Lower lobe of right lung (tissue), 2 donors: Measurements from ENCODE around the gene ABI1. TPM values are rescaled to one million over a fixed set of nuclear protein-coding genes. Genes with fewer than 3 reads are reported as not detected.

Source experiments
- ATAC-seq, 2 donors: fragments of 200-7000 bp; cut with Tn5 transposase; one replicate each; pipeline ENCODE4 v1.9.1; 2020 to 2022; ENCODE audit warnings: mild to moderate bottlenecking in 2 of 2, moderate library complexity in 2 of 2
- DNase-seq: peaks from one replicate; pipeline ENCODE4 v3.0.0-alpha.2; 2020
- H3K27ac ChIP-seq: fragments of 200-600 bp; one replicate; pipeline ENCODE4 v1.8.0; 2022
- H3K27me3 ChIP-seq: fragments of 200-600 bp; one replicate; pipeline ENCODE4 v1.8.0; 2022; ENCODE audit warnings: low read depth
- H3K36me3 ChIP-seq: fragments of 200-600 bp; one replicate; pipeline ENCODE4 v1.8.0; 2022; ENCODE audit warnings: mild to moderate bottlenecking
- H3K4me1 ChIP-seq: fragments of 200-600 bp; one replicate; pipeline ENCODE4 v1.8.0; 2022
- H3K4me3 ChIP-seq: fragments of 200-600 bp; one replicate; pipeline ENCODE4 v1.8.0; 2022; ENCODE audit warnings: mild to moderate bottlenecking
- H3K9me3 ChIP-seq: fragments of 200-600 bp; one replicate; pipeline ENCODE4 v1.8.0; 2022
- CTCF ChIP-seq: fragments of 200-600 bp; IDR thresholded peaks from one replicate; pipeline ENCODE4 v1.8.0; 2022; ENCODE audit warnings: antibody characterized with exemption, mild to moderate bottlenecking
- intact Hi-C: fragments of 100-400 bp; cut with DNase I; formaldehyde crosslinking; loops from one replicate; pipeline ENCODE4 v1.11.0; 2022
- total RNA-seq: library from RNA; stranded (reverse); fragmentation: NEBNext Ultra II Directional; extraction: Animal tissue kit (Norgen Biotek cat#: 25700); gene quantifications from one replicate; pipeline ENCODE4 v1.2.1, GENCODE V29; 2021
- donor health status: DM: no; HTN: yes; CAD: no; lungs with severe emphysema.

The ABI1 gene
- total RNA-seq, 1 donor from 2014 or later = 65.1 TPM

- no peak for TF ChIP-seq CTCF
- H3K36me3 ChIP-seq = peaks cover 41% of the 10 kb centered on the region
- no peaks in the 10 kb centered on the region for H3K9me3 ChIP-seq
- no peaks in the 10 kb centered on the region for H3K27me3 ChIP-seq
- no peak overlapping the region for H3K4me3 ChIP-seq
- ATAC-seq (no peak), DNase-seq (no peak)
- no peaks in the 10 kb centered on the region for H3K4me1 ChIP-seq
- H3K27ac ChIP-seq = no peak overlapping the region
- intact Hi-C loops = loop anchor here (10.0 kb wide), 1 partner anchor 156 kb away; no protein-coding TSS in a partner anchor
Measured at GRCh38 chr10:26728957-26729356, 131.8 kb downstream of the ABI1 start.

DNA sequence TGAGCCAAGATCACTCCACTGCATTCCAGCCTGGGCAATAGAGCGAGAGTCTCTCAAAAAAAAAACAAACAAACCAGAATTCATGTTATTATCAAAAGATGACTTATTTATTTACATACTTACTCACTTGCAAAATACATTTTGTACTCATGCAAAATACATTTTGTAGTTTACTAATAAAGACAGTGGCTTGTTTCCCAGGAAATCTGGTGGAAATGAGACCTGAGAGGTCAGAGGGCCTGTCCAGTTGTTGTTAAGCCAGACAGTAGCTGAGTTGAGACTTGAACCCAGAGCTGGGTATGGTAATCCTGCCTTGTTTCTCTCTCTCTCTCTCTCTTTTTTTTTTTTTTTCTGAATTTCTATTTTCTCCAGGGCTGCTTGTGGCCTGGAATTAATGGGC is 133.8 kb downstream of the ABI1 start:
- no peak for ATAC-seq
- H3K27me3 ChIP-seq = no peaks in the 10 kb centered on the region
- no peak for DNase-seq
- H3K36me3 ChIP-seq = peaks cover 40% of the 10 kb centered on the region
- intact Hi-C loops = loop anchor here (10.0 kb wide), 1 partner anchor 158 kb away; no protein-coding TSS in a partner anchor
- no peak for TF ChIP-seq CTCF
- H3K4me3 ChIP-seq = no peak overlapping the region
- H3K4me1 ChIP-seq = no peaks in the 10 kb centered on the region
- H3K9me3 ChIP-seq = no peaks in the 10 kb centered on the region
- no peak overlapping the region for H3K27ac ChIP-seq

- peak; percentile 68 for DNase-seq
- TF ChIP-seq CTCF = peak; percentile 80
- Histone ChIP-seq H3K27ac (no peak overlapping the region), H3K27me3 (no peaks in the 10 kb centered on the region), H3K4me1 (no peaks in the 10 kb centered on the region), H3K4me3 (no peak overlapping the region), H3K9me3 (no peaks in the 10 kb centered on the region), H3K36me3 (peaks cover 37% of the 10 kb centered on the region)
- intact Hi-C loops = loop anchor here (10.0 kb wide), 1 partner anchor 159 kb away; no protein-coding TSS in a partner anchor
- peak; percentile 70 to 78 for ATAC-seq
Measured at GRCh38 chr10:26725837-26726727, 134.7 kb downstream of the ABI1 start.

DNA sequence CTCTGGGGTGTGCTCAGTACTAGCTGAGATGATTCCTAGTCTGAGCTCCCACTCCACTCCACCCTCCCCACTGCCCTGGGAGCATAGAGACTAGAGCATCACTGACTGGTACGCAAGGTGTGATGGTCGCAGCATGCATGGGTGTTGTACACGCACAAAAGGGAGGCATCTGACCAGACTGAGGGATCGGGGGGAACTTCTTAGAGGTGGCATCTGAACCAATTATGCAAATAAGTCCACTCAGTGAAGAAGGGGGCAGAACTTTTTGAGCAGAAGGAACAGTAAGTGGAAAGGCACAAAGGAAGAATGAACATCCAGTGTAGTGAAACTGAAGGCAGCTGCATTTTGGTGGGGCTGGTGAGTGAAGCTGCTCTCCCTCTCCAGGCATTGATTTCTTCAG is 137.7 kb downstream of the ABI1 start:
- no peaks in the 10 kb centered on the region for H3K4me1 ChIP-seq
- intact Hi-C loops = loop anchor here (10.0 kb wide), 1 partner anchor 162 kb away; no protein-coding TSS in a partner anchor
- no peaks in the 10 kb centered on the region for H3K27me3 ChIP-seq
- ATAC-seq (no peak), DNase-seq (no peak)
- no peak for TF ChIP-seq CTCF
- no peak overlapping the region for H3K27ac ChIP-seq
- no peak overlapping the region for H3K4me3 ChIP-seq
- no peaks in the 10 kb centered on the region for H3K9me3 ChIP-seq
- peaks cover 38% of the 10 kb centered on the region for H3K36me3 ChIP-seq

GRCh38 chr10:26721561-26721960 is 139.2 kb downstream of the ABI1 start:
- Histone ChIP-seq H3K27ac (no peak overlapping the region), H3K4me1 (no peaks in the 10 kb centered on the region), H3K27me3 (no peaks in the 10 kb centered on the region), H3K9me3 (no peaks in the 10 kb centered on the region), H3K4me3 (no peak overlapping the region), H3K36me3 (peaks cover 50% of the 10 kb centered on the region)
- intact Hi-C loops = loop anchor here (10.0 kb wide), 1 partner anchor 163 kb away; no protein-coding TSS in a partner anchor
- DNase-seq (no peak), ATAC-seq (peak; percentile 39 to 49)
- no peak for TF ChIP-seq CTCF
